ENCODE data around the gene ZMIZ2. TPM values are rescaled to one million over a fixed set of nuclear protein-coding genes. Genes with fewer than 3 reads are reported as not detected.

ZMIZ2 gene
- total RNA-seq, 4 donors from 2014 or later = 43.1 to 57.7 (median 49.8) TPM

DNA sequence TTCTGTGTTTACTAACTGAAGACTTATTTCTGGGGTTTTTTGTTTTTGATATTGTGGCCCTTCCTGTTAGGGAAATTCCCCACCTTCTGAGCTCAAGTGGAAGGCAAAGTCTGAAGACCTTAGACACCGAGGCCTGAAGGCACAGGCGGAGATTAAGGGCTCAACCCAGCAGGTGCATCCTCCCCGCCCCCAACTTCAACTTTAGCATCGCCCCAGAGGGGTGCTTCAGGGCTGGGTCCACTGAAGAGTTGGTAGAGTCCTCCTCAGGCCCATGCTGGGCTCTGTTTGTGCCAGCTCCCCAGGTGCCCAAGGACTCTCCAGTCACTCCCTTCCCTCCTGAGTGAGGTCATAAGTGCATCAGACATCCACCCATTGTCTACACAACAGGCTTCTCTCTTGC lies 38.4 kb downstream of the ZMIZ2 start:
- Histone ChIP-seq H3K27me3 (no peaks in the 10 kb centered on the region), H3K4me3 (replicated peaks in 1 of 3) (no peak overlapping the region), H3K27ac (no peak overlapping the region), H3K4me1 (no peaks in the 10 kb centered on the region), H3K36me3 (no peaks in the 10 kb centered on the region), H3K9me3 (no peaks in the 10 kb centered on the region)
- TF ChIP-seq POLR2A (IDR thresholded peaks at IDR 0.05) = no peak
- TF ChIP-seq, protein P1, sequence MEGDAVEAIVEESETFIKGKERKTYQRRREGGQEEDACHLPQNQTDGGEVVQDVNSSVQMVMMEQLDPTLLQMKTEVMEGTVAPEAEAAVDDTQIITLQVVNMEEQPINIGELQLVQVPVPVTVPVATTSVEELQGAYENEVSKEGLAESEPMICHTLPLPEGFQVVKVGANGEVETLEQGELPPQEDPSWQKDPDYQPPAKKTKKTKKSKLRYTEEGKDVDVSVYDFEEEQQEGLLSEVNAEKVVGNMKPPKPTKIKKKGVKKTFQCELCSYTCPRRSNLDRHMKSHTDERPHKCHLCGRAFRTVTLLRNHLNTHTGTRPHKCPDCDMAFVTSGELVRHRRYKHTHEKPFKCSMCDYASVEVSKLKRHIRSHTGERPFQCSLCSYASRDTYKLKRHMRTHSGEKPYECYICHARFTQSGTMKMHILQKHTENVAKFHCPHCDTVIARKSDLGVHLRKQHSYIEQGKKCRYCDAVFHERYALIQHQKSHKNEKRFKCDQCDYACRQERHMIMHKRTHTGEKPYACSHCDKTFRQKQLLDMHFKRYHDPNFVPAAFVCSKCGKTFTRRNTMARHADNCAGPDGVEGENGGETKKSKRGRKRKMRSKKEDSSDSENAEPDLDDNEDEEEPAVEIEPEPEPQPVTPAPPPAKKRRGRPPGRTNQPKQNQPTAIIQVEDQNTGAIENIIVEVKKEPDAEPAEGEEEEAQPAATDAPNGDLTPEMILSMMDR (IDR thresholded peaks at IDR 0.05) = no peak
- DNase-seq = no peak
- 58 to 71% methylated on average over 4 of the region's 4 CpGs for WGBS, 2 donors
- intact Hi-C loops (cut with DNase I) = no loop called here

DNA sequence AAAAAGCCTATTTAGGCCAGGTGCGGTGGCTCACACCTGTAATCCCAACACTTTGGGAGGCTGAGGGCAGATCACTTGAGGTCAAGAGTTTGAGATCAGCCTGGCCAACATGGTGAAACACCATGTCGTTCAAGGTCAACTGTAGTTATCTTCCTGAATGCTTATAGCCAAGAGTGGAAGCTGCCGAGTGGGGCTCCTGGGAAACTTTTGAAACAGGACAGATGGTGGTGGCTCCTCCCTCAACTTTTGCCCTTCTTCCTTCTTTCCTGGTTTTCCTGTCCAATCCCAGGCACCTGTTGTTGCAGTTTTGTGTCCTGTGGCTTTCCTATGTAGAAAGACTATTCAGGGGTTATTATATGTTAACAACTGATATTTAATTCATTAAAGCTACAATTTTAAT lies 39.1 kb downstream of the ZMIZ2 start:
- TF ChIP-seq, protein P1 (IDR thresholded peaks at IDR 0.05) = no peak
- no peak for TF ChIP-seq POLR2A (IDR thresholded peaks at IDR 0.05)
- no peak overlapping the region for H3K4me3 ChIP-seq (replicated peaks in 1 of 3)
- 75 to 86% methylated on average over 3 of the region's 3 CpGs for WGBS, 2 donors

DNA sequence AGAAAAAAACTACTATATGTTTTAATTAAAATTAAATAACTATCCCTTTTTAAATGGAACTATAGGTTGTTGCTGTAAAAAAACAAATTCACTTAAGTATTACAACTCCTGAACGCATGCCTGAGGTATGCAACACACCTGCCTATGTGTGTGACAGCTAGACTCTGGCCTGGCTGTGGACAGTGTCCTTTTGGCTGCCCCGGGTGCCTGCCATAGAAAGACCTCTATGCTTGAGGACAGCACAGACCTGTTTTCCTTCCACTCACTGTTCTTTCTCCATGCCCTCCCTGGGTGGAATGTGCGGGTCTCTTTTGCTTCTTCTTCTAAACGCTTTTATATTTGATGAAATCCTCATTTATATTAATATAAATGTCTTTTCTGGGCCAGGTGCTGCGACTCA lies 41.3 kb downstream of the ZMIZ2 start:
- Histone ChIP-seq H3K4me3 (replicated peaks in 1 of 3) (no peak overlapping the region), H3K27ac (no peak overlapping the region), H3K27me3 (no peaks in the 10 kb centered on the region), H3K36me3 (no peaks in the 10 kb centered on the region), H3K9me3 (no peaks in the 10 kb centered on the region), H3K4me1 (peaks cover 0 to 6% of the 10 kb centered on the region in 2 donors)
- intact Hi-C loops (cut with DNase I) = no loop called here
- DNase-seq = no peak
- 82 to 85% methylated on average over 5 of the region's 5 CpGs for WGBS, 2 donors
- TF ChIP-seq POLR2A (IDR thresholded peaks at IDR 0.05) = no peak
- TF ChIP-seq, protein P1 (IDR thresholded peaks at IDR 0.05) = no peak

More for the DNA sequence above, 39.1 kb downstream of the ZMIZ2 start:
- DNase-seq = no peak
- H3K27me3 ChIP-seq = no peaks in the 10 kb centered on the region
- H3K27ac ChIP-seq = no peak overlapping the region
- intact Hi-C loops (cut with DNase I) = no loop called here
- H3K4me1 ChIP-seq = no peaks in the 10 kb centered on the region
- no peaks in the 10 kb centered on the region for H3K9me3 ChIP-seq
- H3K36me3 ChIP-seq = no peaks in the 10 kb centered on the region

DNA sequence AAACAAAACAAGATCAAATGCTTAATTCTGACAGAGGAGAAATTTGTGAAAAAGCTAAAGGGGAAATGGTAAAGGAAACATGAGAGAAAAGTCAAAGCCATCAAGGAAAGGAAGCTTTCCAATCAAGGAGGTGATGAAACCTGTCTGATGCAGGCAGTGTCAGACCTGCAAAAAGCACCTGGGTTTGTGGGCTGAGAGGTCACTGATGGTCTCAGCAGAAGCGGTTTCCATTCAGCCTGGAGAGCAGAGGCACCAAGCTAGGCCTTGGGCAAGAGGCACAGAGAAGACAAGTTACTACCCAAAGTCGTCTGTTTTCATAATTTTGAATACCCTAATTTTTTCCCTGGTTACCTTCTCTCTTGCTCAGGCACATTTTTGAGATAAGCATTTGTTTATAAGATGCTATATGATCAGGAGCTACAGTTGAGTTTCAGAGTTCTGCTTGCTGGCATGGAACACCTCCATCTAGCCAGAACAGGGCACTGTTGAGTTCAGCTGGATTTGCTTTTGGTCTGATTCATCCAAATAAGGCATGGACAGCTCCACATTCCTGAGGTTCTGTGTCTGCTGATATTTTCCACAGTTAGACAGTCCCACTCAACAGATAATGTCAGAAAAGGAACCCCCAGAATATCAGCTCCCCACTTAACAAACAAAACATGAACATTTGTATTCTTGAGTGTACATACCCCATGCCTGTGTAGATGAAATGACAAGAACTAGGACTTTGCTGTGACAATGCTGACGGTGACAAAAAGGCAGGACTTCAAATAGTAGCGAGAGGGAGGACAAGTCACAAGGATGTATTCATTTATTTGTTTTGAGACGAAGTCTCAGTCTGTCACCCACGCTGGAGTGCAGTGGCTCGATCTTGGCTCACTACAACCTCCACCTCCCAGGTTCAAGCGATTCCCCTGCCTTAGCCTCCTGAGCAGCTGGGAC lies 42.9 kb downstream of the ZMIZ2 start:
- intact Hi-C loops (cut with DNase I) = no loop called here
- H3K9me3 ChIP-seq = no peaks in the 10 kb centered on the region
- no peaks in the 10 kb centered on the region for H3K36me3 ChIP-seq
- peaks cover 0 to 11% of the 10 kb centered on the region in 2 donors for H3K4me1 ChIP-seq
- TF ChIP-seq, protein P1 (IDR thresholded peaks at IDR 0.05) = no peak
- no peak for TF ChIP-seq POLR2A (IDR thresholded peaks at IDR 0.05)
- no peak for DNase-seq
- H3K27me3 ChIP-seq = no peaks in the 10 kb centered on the region
- WGBS, 2 donors = 84 to 88% methylated on average over 8 of the region's 8 CpGs
- no peak overlapping the region for H3K4me3 ChIP-seq (replicated peaks in 1 of 3)
- H3K27ac ChIP-seq = no peak overlapping the region

DNA sequence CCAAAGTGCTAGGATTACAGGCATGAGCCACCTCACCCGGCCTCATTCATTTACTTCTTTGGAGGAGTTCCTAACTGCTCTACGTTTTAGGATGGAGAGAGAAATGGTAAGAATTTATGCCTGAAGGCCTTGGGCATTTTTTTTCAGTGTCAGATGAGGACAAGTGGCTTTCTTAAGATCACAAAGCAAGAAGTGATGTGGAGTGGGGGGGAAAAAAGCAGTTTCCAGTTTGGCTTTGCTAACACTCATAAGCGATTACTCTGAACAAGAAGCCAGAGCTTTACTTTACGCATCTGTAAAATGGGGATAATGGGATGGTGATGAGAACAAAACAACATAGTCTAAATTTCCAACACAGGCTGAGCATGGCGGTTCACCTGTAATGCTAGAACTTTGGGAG lies 45.3 kb downstream of the ZMIZ2 start:
- Histone ChIP-seq H3K4me3 (replicated peaks in 1 of 3) (no peak overlapping the region), H3K9me3 (no peaks in the 10 kb centered on the region), H3K36me3 (no peaks in the 10 kb centered on the region), H3K27ac (peak overlapping the region in 2 of 3 donors; percentile 45 to 52), H3K27me3 (no peaks in the 10 kb centered on the region), H3K4me1 (peaks cover 13 to 23% of the 10 kb centered on the region in 2 donors)
- peak; percentile 31 to 52 for DNase-seq
- TF ChIP-seq, protein P1 (IDR thresholded peaks at IDR 0.05) = no peak
- TF ChIP-seq POLR2A (IDR thresholded peaks at IDR 0.05) = no peak
- 52 to 56% methylated on average over 5 of the region's 5 CpGs for WGBS, 2 donors
- intact Hi-C loops (cut with DNase I) = no loop called here

Measured in thyroid gland (tissue), 4 donors.